NK-92 (cell line): ENCODE measurements around the gene KLHDC10.
"Not testable (repeated sequence)": the region's sequence is repeated elsewhere in the genome, so short reads cannot be mapped to it uniquely, and the experiment has no call there.

Source experiments
- DNase-seq: peaks from one replicate; lab custom pipeline; 2025; ENCODE audit not compliant: unreplicated experiment; lab: John Stamatoyannopoulos, UW

KLHDC10 gene

GRCh38 chr7:130153211-130153908 lies 83.0 kb downstream of the KLHDC10 start:
- DNase-seq, result no peak

GRCh38 chr7:130154131-130154500 lies 83.8 kb downstream of the KLHDC10 start:
- DNase-seq, result no peak

GRCh38 chr7:130154501-130155317 lies 84.4 kb downstream of the KLHDC10 start:
- no peak for DNase-seq

- DNase-seq, result no peak
These were observed 85.8 kb downstream of the KLHDC10 start for GRCh38 chr7:130156140-130156539.

- DNase-seq, result no peak
These were observed 87.4 kb downstream of the KLHDC10 start for GRCh38 chr7:130157700-130158099.

GRCh38 chr7:130160023-130160422 lies 89.7 kb downstream of the KLHDC10 start:
- DNase-seq, result no peak

GRCh38 chr7:130160455-130160854 lies 90.1 kb downstream of the KLHDC10 start:
- no peak for DNase-seq

GRCh38 chr7:130162196-130162595 lies 91.9 kb downstream of the KLHDC10 start:
- DNase-seq, result no peak

GRCh38 chr7:130174237-130174959 lies 104.1 kb downstream of the KLHDC10 start:
- no peak for DNase-seq

- DNase-seq, result no peak
These were observed 107.9 kb downstream of the KLHDC10 start for GRCh38 chr7:130178251-130178650.

GRCh38 chr7:130179631-130180030 lies 109.3 kb downstream of the KLHDC10 start:
- DNase-seq, result no peak

- DNase-seq, result no peak
These were observed 110.4 kb downstream of the KLHDC10 start for GRCh38 chr7:130180571-130181262.

GRCh38 chr7:130181263-130181605 lies 110.9 kb downstream of the KLHDC10 start:
- no peak for DNase-seq

- no peak for DNase-seq
These were observed 112.7 kb downstream of the KLHDC10 start for GRCh38 chr7:130182990-130183389.

GRCh38 chr7:130184349-130184748 lies 114.0 kb downstream of the KLHDC10 start:
- not testable (repeated sequence) for DNase-seq
